SH-SY5Y (cell line): ENCODE measurements around the gene ARID4B.

Experiments used
- GATA2 ChIP-seq: IDR thresholded peaks from 2 replicates; pipeline ENCODE4 v1.6.1; 2011; ENCODE audit warnings: mild to moderate bottlenecking, low read depth, low read length
- GATA3 ChIP-seq: IDR thresholded peaks from 2 replicates; pipeline ENCODE4 v1.6.1; 2011; ENCODE audit warnings: low read depth, mild to moderate bottlenecking, low read length, moderate library complexity

- TF ChIP-seq GATA3 (no peak), GATA2 (no peak)
These were observed 200.8 kb downstream of the ARID4B start for GRCh38 chr1:235127203-235127602.
